Peyer's patch (tissue), 4 donors: ENCODE data around the gene RSL1D1.

Experiments used
- POLR2A ChIP-seq, 2 donors: fragments of 450-650 bp; IDR thresholded peaks; one replicate each; pipeline ENCODE4 v1.5.1; 2017; ENCODE audit warnings: antibody characterized with exemption in 2 of 2, mild to moderate bottlenecking in 2 of 2, moderate library complexity in 2 of 2
- TF ChIP-seq, protein P1 (sequence below), 6 experiments: fragments of 450-650 bp in 4 of 6; fragments of 200-600 bp in 2 of 6; sonication (generic) in 1 of 6; IDR thresholded peaks; one replicate each; pipeline ENCODE4 v1.5.1; 2017 to 2019; ENCODE audit warnings: antibody characterized with exemption in 6 of 6, mild to moderate bottlenecking in 3 of 6, moderate library complexity in 1 of 6

DNA sequence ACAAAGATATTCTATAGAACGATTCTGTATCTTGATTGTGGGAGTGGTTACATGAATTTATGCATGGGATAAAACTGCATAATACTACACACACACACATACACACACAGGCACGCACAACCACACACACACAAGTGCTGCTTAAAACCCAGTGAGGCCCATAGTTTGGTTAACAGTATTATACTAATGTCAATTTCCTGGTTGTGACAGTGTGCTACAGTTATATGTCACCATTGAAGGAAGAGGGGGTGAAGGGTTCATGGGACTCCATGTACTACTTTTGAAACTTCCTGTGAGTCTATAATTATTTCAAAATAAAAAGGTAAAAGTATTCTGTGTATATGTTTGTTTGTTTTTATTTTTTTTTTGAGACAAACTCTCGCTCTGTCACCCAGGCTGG, 62.4 kb downstream of the RSL1D1 start:
- TF ChIP-seq, protein P1, sequence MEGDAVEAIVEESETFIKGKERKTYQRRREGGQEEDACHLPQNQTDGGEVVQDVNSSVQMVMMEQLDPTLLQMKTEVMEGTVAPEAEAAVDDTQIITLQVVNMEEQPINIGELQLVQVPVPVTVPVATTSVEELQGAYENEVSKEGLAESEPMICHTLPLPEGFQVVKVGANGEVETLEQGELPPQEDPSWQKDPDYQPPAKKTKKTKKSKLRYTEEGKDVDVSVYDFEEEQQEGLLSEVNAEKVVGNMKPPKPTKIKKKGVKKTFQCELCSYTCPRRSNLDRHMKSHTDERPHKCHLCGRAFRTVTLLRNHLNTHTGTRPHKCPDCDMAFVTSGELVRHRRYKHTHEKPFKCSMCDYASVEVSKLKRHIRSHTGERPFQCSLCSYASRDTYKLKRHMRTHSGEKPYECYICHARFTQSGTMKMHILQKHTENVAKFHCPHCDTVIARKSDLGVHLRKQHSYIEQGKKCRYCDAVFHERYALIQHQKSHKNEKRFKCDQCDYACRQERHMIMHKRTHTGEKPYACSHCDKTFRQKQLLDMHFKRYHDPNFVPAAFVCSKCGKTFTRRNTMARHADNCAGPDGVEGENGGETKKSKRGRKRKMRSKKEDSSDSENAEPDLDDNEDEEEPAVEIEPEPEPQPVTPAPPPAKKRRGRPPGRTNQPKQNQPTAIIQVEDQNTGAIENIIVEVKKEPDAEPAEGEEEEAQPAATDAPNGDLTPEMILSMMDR (IDR thresholded peaks at IDR 0.05): no peak
- TF ChIP-seq POLR2A (IDR thresholded peaks at IDR 0.05): no peak
